Heart left ventricle (tissue), 16 donors: Measurements from ENCODE around the gene PRKN. TPM values are rescaled to one million over a fixed set of nuclear protein-coding genes. Genes with fewer than 3 reads are reported as not detected.

Experiments used
- ATAC-seq, 4 donors: fragments of 200-7000 bp; cut with Tn5 transposase; one replicate each; pipeline ENCODE4 v1.9.1; 2020 to 2022; ENCODE audit warnings: moderate library complexity in 4 of 4, mild to moderate bottlenecking in 3 of 4, moderate number of reproducible peaks in 1 of 4
- DNase-seq, 5 donors: peaks; one replicate each; pipeline ENCODE4 v3.0.0-alpha.2; 2020
- H3K27ac ChIP-seq, 12 donors: fragments of 200-600 bp; sonication (generic) in 4 of 12; one replicate each; pipeline versions ENCODE4 v1.5.0 to v1.8.0; 2016 to 2022; ENCODE audit warnings: mild to moderate bottlenecking in 2 of 12
- H3K27me3 ChIP-seq, 9 donors: fragments of 200-600 bp; sonication (generic) in 2 of 9; one replicate each; pipeline versions ENCODE4 v1.5.1 to v1.8.0; 2016 to 2022; ENCODE audit warnings: mild to moderate bottlenecking in 3 of 9
- H3K36me3 ChIP-seq, 9 donors: fragments of 200-600 bp; sonication (generic) in 2 of 9; one replicate each; pipeline versions ENCODE4 v1.5.0 to v1.8.0; 2018 to 2022; ENCODE audit warnings: mild to moderate bottlenecking in 2 of 9
- H3K4me1 ChIP-seq, 12 donors: fragments of 200-600 bp; sonication (generic) in 4 of 12; one replicate each; pipeline versions ENCODE4 v1.5.0 to v1.8.0; 2016 to 2022; ENCODE audit warnings: mild to moderate bottlenecking in 3 of 12
- H3K4me3 ChIP-seq, 12 donors: fragments of 200-600 bp; sonication (generic) in 4 of 12; one replicate each; pipeline versions ENCODE4 v1.5.0 to v1.8.0; 2017 to 2022; ENCODE audit warnings: mild to moderate bottlenecking in 9 of 12, moderate library complexity in 4 of 12
- H3K9me3 ChIP-seq, 12 donors: fragments of 200-600 bp; sonication (generic) in 4 of 12; one replicate each; pipeline versions ENCODE4 v1.5.0 to v1.8.0; 2016 to 2022; ENCODE audit warnings: mild to moderate bottlenecking in 1 of 12
- POLR2A ChIP-seq, 2 donors: fragments of 450-650 bp; IDR thresholded peaks; one replicate each; pipeline ENCODE4 v1.6.1; 2017; ENCODE audit warnings: antibody characterized with exemption in 2 of 2, mild to moderate bottlenecking in 2 of 2, moderate library complexity in 2 of 2
- WGBS, 4 donors: extraction: QIAGEN DNeasy Blood & Tissue Kit in 2 of 4; methylation state at CpG; one replicate each; pipeline versions ENCODE4 v1.1.5 to v1.1.7; 2013 to 2018; 5-methylcytosine and 5-hydroxymethylcytosine counted together
- intact Hi-C, 10 donors: fragments of 100-400 bp; cut with DNase I; formaldehyde crosslinking; loops; one replicate each; pipeline versions ENCODE4 v1.11.1 to v1.14.2; 2022
- polyA plus RNA-seq, 2 donors: library from polyadenylated mRNA; stranded (reverse); fragments of 200-250 nt; gene quantifications; one replicate each; pipeline ENCODE4 v1.2.3, GENCODE V29; 2013
- total RNA-seq, 9 donors: library from RNA; depleted of rRNA in 2 of 9; stranded (reverse); fragments of >200 nt in 2 of 9; fragmentation: NEBNext Ultra II Directional in 3 of 9; extraction: Animal tissue kit (Norgen Biotek cat#: 25700) in 3 of 9; gene quantifications; one replicate each; pipeline versions ENCODE4 v1.1.0 to v1.2.4, GENCODE V29; 2016 to 2023
- TF ChIP-seq, protein P1 (sequence below), 12 donors: fragments of 200-600 bp; sonication (generic) in 4 of 12; IDR thresholded peaks; one replicate each; pipeline versions ENCODE4 v1.5.0 to v1.8.0; 2018 to 2022; ENCODE audit warnings: antibody characterized with exemption in 12 of 12, mild to moderate bottlenecking in 5 of 12
- donor health status: ischemic (EF 13 %, LVEDD 7.1; RV severe dilation, severe dysfunction).
- donor health status: healthy with polysubstance abuse.
- donor health status: DM: no; HTN: yes; CAD: no.
- donor health status: DM: no; HTN: no; CAD: no.
- donor health status: ischemic (EF 25% LVEDD 6.9; RV normal size, moderate dysfunction).
- donor health status: ischemic (EF 25% LVEDD 5.7; RV mildly dilated, moderate dysfunction).
- donor health status: healthy.
- donor health status: DM: yes; HTN: yes; CAD: no.
- donor health status: ischemic (EF 35%, LVEDD 5.7; RV mildly dilated, moderate dysfunction).
- donor health status: nonischemic (EF 11% LVEDD 7.7; RV severe dilation, severe dysfunction).
- donor health status: DM: yes; HTN: yes; CAD: no.
- donor health status: PGD.
- donor health status: ischemic (EF 29% LVEDD 5.4; RV normal size, mild dysfunction).
- donor health status: nonischemic (EF 23%, LVEDD 6.1; RV moderate dilation, normal function).

The PRKN gene
- total and polyA plus RNA-seq, 11 donors, result 3.4 to 32.5 (median 21.2) TPM

- Histone ChIP-seq H3K4me1 (peaks cover 0 to 4% (median 0%) of the 10 kb centered on the region in 12 donors), H3K9me3 (no peaks in the 10 kb centered on the region), H3K27ac (no peak overlapping the region), H3K36me3 (peaks cover 0 to 3% (median 0%) of the 10 kb centered on the region in 9 donors), H3K27me3 (no peaks in the 10 kb centered on the region), H3K4me3 (no peak overlapping the region)
- DNase-seq (no peak), ATAC-seq (peak in 1 of 4 donors; percentile 24)
- intact Hi-C loops, result no loop called here
- WGBS, 4 donors, result 89 to 93% (median 92%) methylated on average over 12 of the region's 12 CpGs
- TF ChIP-seq, protein P1, sequence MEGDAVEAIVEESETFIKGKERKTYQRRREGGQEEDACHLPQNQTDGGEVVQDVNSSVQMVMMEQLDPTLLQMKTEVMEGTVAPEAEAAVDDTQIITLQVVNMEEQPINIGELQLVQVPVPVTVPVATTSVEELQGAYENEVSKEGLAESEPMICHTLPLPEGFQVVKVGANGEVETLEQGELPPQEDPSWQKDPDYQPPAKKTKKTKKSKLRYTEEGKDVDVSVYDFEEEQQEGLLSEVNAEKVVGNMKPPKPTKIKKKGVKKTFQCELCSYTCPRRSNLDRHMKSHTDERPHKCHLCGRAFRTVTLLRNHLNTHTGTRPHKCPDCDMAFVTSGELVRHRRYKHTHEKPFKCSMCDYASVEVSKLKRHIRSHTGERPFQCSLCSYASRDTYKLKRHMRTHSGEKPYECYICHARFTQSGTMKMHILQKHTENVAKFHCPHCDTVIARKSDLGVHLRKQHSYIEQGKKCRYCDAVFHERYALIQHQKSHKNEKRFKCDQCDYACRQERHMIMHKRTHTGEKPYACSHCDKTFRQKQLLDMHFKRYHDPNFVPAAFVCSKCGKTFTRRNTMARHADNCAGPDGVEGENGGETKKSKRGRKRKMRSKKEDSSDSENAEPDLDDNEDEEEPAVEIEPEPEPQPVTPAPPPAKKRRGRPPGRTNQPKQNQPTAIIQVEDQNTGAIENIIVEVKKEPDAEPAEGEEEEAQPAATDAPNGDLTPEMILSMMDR (IDR thresholded peaks at IDR 0.05), result no peak
- no peak for TF ChIP-seq POLR2A (IDR thresholded peaks at IDR 0.05)
Measured at GRCh38 chr6:161347988-161348627, 1379.5 kb downstream of the PRKN start.

- H3K27me3 ChIP-seq, result no peaks in the 10 kb centered on the region
- no peak overlapping the region for H3K4me3 ChIP-seq
- H3K4me1 ChIP-seq, result peaks cover 0 to 4% (median 0%) of the 10 kb centered on the region in 12 donors
- peaks cover 0 to 3% (median 0%) of the 10 kb centered on the region in 9 donors for H3K36me3 ChIP-seq
- TF ChIP-seq, protein P1 (IDR thresholded peaks at IDR 0.05), result no peak
- no peak for TF ChIP-seq POLR2A (IDR thresholded peaks at IDR 0.05)
- intact Hi-C loops, result no loop called here
- no peak for ATAC-seq
- 95 to 97% (median 96%) methylated on average over 2 of the region's 2 CpGs for WGBS, 4 donors
- H3K9me3 ChIP-seq, result no peaks in the 10 kb centered on the region
- no peak overlapping the region for H3K27ac ChIP-seq
- no peak for DNase-seq
Measured at GRCh38 chr6:161347125-161347524, 1380.4 kb downstream of the PRKN start.

GRCh38 chr6:161346717-161347116 lies 1380.8 kb downstream of the PRKN start:
- H3K9me3 ChIP-seq, result no peaks in the 10 kb centered on the region
- no peak for TF ChIP-seq POLR2A (IDR thresholded peaks at IDR 0.05)
- TF ChIP-seq, protein P1 (IDR thresholded peaks at IDR 0.05), result no peak
- DNase-seq (no peak), ATAC-seq (no peak)
- H3K27me3 ChIP-seq, result no peaks in the 10 kb centered on the region
- intact Hi-C loops, result no loop called here
- WGBS, 4 donors, result 70 to 87% (median 83%) methylated on average over 3 of the region's 3 CpGs
- peaks cover 0 to 2% (median 0%) of the 10 kb centered on the region in 12 donors for H3K4me1 ChIP-seq
- peaks cover 0 to 3% (median 0%) of the 10 kb centered on the region in 9 donors for H3K36me3 ChIP-seq
- no peak overlapping the region for H3K4me3 ChIP-seq
- H3K27ac ChIP-seq, result no peak overlapping the region

- Histone ChIP-seq H3K4me3 (no peak overlapping the region), H3K4me1 (no peaks in the 10 kb centered on the region), H3K27me3 (no peaks in the 10 kb centered on the region), H3K9me3 (no peaks in the 10 kb centered on the region), H3K27ac (no peak overlapping the region), H3K36me3 (peaks cover 0 to under 1% (median 0%) of the 10 kb centered on the region in 9 donors)
- intact Hi-C loops, result no loop called here
- no peak for DNase-seq
- no peak for TF ChIP-seq POLR2A (IDR thresholded peaks at IDR 0.05)
- TF ChIP-seq, protein P1 (IDR thresholded peaks at IDR 0.05), result no peak
- 66 to 72% (median 68%) methylated on average over 3 of the region's 3 CpGs for WGBS, 4 donors
- no peak for ATAC-seq
Measured at GRCh38 chr6:161344626-161345025, 1382.9 kb downstream of the PRKN start.
